COR-L47 (cell line): Measurements from ENCODE around the gene PSTPIP1.
"Not testable (repeated sequence)": the region's sequence is repeated elsewhere in the genome, so short reads cannot be mapped to it uniquely, and the experiment has no call there.

Source experiments
- DNase-seq: peaks from one replicate; lab custom pipeline; 2025; lab: John Stamatoyannopoulos, UW

PSTPIP1 gene

DNA sequence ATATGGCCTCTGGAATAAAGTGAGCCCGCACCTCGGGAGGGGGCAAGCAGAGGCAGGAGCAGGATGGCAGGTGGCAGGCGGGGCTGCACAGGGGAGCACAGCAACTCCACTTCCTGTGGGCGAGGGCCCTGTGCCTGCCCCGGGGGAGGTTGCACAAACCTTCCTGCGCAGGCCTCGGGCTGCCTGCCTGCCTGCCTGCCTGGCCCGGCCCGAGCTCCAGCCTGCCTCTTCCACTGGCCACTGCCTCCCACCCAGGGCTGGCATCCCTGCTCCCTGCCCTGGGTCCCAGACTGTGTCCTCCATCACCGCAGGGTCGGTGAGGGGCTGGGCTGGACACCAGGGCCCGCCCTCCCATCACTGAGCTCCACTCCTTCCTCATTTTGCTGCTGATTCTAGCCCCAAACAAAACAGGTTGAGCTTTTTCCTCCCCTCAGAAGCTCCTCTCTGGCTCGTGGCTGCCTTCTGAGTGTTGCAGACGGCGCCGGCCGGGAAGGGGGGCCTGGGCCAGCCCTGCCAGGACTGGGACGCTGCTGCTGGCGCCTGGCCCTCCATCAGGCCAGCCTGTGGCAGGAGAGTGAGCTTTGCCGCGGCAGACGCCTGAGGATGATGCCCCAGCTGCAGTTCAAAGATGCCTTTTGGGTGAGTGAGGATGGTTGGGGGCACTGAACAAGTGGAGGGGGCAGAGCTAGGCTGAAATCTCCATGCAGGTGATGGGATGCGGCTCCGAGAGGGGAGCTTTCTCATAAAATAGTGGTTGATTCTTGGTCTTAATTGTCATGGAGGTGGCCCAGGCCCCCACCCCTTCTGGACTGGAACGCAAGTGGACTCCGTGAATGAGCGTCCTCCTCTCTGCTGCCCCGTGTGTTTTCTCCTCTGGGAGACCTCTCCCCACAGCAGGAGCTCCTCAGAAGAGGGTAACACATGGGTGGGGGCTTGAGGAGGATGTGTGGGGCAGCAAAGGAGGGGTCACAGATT, at the start of gene PSTPIP1:
Gene PSTPIP1, plus strand, starts transcription at position 156 of the 975 bp plus-strand sequence. Its CDS starts 448 bp downstream, at position 604.
- DNase-seq, result no peak

DNA sequence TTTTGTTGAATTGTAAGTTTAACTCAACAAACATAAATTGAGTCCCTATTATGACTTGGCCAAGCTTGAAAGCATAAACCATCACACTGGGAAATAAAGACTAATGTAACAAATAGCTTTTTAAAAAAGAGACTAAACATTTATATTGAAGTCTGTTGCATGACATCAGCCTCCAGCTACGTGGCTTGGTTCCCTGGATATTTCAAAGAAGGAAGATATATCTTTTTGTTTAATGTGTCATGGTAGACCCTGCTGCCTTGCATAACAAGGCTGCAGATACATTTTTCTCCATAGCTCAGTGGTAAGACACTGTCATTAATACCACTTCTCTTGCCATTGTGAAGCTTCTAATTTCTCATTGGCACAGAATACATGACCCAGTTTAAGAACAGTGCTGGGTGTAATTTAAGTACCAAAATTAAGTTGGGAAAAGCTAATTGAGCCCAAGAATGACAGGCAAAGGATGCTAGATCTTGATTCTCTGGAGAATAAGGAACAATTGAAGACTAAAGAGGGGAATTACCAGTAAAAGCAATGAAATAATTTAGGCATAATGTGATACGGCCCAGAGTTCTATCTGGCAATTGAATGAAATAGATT, 49.3 kb upstream of the PSTPIP1 start:
- no peak for DNase-seq

DNA sequence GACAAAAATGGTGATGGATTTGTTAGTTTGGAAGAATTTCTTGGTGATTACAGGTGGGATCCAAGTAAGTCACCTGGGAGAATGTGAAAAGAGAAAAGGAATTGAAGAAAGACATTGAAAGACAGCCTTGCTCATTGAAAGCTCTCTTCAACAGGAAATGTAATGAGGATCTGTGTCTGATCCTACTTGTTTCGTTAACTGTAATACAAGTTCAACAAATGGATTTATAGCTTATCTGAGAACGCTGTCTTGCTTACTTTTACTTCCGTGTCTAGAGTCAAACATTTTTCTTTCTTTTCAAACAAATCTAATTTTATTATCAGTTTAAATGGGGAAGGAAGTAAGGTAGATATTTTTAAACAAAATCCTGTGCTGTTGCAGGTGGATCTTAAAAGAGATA, 47.5 kb upstream of the PSTPIP1 start:
- no peak for DNase-seq

DNA sequence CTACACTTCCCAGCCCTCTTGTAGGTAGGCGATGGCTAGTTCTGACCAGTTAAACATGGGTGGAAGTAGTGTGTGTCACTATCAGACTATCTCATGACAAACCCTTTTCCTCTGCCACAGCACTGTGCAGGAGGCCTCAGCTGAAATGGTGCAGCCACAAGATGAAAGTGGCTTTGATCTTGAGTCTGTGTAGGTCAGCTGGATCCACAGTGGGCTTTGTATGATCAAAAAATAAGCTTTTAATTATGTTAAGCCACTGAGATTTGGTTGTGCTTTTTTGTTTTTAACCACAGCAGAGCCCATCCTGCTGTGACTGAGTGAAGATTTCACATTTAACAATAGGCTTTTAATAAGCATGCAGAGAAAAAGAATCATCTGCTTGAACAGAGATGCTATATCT, 43.7 kb upstream of the PSTPIP1 start:
- DNase-seq, result no peak

DNA sequence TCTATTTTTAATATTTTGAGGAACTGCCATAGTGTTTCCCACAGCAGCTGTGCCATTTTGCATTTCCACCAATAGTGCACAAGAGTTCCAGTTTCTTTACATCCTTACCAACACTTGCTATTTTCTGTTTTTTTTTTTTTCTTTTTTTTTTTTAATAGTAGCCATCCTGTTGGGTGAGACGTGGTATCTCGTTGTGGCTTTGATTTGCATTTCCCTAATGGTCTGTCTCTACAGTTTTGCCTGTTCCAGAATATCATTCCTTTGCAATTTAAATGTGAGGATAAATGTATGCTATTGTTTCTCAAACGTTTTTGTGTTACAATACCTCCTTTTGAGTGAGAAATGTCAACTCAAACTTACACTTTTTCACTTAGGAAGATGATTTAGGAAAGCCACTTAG, 41.0 kb upstream of the PSTPIP1 start:
- DNase-seq, result no peak

DNA sequence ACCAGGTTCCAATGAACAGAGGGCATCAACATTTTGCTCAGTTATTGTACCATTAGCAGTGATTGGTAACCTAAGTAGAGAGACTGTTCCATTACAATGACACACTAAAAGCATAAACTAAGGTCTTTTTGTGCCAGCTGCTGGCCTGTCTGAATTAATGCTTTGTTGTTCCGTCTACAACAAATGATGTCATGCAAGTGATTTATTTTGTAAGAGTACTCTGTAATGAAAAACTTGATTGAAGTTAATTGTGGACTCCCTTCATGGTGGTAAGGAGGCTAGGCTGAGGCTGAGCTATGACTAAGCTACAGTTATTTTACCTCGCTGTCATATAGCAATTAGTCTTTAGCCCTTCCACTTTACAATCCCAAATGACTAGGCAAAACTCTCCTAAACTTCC, 40.2 kb upstream of the PSTPIP1 start:
- DNase-seq, result no peak

DNA sequence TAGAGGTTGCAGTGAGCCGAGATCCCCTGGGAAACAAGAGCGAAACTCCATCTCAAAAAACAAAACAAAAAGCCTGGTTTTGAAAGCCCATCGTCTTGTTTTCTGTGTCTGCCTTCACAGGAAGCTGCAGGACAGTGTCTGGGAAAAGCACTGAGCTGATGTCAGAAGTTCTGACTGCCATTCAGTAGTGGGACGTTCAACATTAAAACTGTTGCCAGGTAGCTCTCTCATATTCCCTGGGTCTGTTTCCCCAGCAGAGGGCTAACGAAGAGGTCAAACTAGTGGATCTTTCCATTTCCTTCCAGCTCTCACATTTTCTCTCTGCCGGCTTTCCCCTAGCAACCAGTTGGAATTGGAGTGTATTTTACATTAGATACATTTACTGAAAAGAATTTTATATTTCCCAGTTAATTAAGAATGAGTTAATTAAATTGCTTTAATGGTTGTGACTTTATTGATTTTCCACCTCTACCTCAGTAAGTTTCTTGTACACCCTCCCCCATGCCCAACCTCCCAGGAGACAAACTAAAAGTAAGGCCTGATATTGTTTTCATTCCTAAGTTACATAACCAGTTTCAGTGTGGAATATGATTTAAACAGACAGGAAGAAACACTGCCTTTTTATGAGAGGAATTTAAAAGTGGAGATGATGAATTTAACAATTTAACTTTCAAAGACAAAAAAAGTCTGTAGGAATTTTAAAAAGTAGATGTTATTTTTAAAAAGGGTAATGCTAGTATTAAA, 33.5 kb upstream of the PSTPIP1 start:
- no peak for DNase-seq

DNA sequence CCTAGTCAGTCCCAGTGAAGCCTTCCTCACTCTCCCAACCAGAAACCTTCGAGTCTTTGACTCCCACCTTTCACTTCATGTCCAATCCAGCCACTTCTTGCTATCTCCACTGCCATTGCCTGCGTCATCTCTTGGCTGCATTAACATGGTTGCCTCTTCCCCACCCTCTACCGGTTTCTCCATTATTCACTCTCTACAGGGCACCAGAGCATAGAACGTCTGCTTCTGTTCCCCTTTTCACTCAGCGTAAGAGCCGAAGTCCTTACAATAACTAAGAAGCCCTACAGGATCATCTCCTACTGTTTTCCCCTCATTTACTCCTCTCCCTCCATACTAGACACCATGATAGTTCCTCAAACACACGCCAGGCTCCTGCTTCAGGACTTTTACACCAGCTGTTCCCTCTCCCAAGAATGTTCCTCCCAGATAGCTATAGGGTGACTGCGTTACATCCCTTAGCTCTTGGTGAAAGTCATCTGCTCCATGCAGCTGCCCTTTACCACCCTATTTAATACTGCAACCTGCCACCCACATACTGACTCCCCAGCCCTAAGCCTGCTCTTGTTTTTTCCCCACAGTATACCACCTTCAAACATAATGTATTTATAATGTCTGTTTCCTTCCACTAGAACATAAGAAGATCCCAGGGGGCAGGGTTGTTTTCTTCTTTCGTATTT, 32.5 kb upstream of the PSTPIP1 start:
- DNase-seq, result no peak

DNA sequence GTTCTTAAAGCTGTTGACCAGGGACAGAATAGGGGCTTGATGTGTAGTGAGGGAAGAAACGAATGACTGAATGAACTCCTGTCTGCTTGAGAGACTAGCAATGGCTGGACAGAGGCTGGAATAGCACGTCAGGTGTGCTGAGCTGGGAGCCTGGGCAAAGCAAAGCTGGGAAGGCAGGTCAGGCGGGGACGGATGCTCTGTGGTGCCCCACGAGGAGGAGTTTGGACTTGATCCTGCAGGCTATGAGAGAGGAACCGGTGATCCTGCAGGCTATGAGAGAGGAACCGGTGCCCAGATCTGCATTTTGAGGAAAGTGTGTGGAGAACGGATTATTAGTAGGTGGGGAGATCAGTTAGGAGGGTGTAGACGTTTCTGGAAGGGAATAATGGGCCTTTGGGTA, 31.3 kb upstream of the PSTPIP1 start:
- no peak for DNase-seq

DNA sequence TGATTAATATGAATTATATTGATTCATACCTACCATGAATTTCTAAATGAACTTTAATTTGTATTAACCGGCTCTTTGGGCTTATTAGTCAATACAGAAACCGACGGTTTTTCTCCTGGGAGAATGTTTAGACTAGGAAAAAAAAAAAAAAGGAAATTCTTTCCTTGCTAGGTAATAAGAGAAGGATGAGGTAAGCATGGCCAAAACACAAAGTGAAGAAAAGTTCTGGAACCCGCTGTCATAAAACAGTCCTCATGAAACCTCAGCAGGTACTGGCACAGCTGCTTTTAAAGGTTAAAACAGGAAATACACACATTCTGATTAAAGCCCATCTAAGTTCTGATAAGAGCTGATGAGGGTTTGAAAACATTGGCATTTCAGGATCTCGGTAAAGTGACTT, 30.8 kb upstream of the PSTPIP1 start:
- DNase-seq, result no peak

DNA sequence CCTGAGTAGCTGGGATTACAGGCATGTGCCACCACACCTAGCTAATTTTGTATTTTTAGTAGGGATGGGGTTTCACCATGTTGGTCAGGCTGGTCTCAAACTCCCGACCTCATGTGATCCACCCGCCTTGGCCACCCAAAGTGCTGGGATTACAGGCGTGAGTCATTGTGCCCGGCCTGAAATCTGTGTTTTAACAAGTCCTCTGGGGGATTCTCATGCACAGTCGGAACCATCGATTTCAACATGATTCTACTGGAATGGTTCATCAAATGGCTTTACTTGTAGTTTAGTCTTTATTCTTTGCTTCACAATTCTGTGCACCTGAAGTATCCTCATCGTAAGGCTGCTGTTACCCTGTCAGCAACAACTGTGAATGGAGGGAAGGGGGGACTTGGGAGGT, 28.9 kb upstream of the PSTPIP1 start:
- DNase-seq, result not testable (repeated sequence)

DNA sequence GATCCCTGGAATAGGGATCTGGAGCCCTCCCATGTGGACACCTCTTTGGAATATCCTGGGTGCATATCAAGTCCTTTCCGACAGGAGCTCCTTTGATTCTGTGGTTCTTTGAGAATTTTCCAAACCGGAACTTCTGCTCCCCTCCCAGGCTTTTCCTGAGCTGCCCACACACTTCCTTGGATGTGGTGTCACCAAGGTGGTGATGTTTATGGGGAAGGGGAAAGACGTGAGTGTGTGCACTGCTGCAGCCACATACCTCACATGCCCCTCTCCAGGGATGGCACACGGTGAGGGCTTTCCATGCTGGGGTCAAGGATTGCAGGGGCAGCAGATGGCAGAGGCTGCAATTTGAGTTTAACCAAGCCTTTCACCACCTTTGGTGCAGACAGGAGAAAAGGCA, 27.9 kb upstream of the PSTPIP1 start:
- DNase-seq, result no peak

DNA sequence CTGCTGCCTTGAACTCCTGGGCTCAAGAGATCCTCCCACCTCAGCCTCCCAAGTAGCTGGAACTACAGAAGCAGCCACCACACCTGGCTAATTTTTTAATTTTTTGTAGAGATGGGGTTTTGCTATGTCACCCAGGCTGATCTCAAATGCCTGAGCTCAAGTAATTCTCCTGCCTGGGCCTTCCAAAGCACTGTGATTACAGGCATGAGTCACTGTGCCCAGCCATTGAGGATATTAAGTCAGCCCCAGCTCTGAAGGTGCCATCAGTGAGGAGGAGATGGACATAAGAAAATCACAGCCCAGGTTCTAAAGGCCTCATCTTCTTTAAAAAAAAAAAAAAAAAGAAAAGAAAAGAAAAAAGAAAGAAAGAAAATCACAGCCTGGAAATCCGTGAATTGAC, 26.6 kb upstream of the PSTPIP1 start:
- DNase-seq, result no peak

DNA sequence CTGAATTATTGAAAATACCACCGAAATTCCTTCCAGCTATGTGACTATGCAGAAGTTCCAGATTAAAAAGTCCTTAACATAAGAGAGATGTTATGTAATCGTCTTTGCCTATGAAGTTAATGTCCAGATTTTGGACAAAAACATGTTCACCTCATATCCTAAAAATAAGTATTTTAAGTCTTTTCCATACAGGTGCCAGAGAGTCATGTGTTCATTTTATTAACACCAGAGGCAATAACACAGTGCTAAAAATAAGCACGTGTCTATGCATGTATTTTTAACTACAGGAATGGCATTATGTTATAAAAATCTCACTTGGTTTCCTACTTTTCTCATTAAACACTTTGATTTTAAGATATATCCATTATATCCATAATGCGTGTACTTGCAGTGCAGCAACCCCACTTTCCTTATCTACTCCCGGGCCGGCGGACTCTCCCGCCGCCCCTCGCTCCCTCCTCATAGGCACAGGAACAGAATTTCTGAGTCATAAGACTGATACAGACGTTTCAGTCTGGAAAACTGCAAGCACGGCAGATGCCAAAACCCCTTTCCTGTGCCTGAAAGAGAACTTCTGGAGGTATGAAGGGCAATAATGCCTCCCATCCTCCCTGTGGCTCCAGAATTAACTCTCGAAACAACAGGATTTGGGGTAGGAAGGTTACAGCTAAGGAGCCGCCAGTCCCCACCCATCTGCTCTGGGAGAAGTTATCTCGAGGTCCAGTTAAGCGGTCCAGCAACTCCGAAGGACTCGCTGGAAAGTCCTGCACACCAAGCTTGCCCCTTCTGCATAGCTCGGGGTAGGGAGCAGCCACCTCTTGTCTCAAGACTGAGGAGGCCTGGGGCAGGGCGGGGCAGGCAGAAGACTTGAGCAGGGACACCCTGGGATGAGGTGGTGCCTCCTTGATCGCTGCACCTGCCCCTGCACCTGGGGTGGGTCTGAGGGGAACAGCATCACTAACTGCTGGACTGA, 22.3 kb upstream of the PSTPIP1 start:
- DNase-seq, result no peak

DNA sequence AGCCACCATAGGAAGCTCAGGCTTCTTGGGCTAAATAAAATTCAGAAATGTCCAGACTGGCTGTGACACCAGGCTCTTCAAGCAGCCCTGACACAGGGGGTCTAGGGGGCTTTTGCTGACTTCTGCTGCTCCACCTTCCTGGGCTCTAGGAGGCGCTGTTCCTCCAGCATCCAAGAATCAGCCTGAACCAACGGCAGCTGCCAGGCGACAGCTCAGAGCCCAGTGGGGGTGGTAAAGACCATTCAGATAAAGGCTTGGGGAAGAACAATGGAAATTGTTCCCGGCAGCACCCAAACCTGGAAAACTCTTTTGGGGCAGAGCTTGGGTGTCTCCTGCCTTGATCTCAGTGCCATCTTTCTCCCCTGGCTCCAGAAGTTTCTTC, 21.6 kb upstream of the PSTPIP1 start:
- no peak for DNase-seq

DNA sequence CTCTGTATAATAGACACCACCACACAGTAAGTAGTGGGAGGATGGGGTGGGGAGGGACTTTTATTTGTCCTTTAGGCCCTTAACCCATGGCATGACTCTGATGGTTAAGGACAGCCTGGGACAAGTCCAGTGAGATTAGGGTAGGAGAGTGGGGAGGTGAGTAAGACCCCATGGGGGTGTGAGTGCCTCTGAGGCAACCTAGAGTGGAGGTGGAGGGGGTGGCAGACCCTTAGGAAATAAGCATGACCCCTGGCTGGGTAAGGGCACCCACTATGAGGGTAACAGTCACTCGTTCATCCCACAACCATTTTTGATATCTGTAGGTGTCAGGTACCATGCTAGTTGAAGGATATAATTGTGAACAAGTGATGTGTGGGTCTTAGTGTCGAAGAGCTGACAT, 21.0 kb upstream of the PSTPIP1 start:
- DNase-seq, result no peak

DNA sequence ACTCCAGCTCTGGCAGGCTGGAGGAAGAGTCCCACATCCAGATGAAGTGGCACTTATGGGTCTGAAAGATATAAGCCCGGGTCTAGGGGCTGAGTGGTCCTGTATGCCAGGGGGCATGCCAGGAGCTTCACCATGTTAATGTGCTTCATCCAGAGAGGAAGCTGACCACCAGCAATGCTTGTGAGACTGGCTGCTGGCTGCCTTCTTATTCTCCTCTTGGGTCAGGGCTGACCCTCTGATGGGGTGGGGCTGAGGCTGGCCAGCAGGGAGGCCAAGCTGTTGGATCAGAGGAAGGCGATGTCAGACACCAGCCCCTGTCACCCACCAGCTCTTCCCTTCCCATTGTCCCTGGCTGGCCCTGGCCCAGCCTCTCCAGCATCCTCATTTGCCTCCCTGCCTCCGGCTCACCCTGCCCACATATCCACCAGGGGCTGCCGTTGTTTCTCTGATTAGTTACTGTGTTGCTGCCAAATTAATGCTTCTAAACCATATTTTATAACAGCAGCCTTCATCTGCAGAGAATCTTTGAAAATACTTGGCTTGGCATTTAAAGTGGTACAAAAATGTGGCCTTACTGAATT, 20.4 kb upstream of the PSTPIP1 start:
- DNase-seq, result no peak

DNA sequence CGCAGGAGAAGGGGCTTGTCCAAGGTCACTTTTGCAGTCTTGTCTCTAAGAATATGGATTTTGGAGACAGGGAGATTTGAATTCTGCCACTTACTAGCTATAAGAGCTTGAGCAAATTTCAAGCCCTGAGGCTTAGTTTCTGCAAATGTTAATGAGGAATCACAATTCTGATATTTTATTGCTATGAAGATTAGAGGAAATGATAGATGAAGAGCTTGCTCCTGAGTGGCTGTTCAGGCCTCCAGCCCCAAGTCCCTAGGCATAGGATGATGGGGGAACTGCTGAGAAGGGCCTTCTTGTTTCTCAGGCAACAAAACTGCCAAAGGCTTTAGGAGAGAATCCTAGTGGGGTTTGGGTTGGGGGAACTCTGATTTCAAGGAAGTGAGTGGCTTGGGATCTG, 18.8 kb upstream of the PSTPIP1 start:
- DNase-seq, result no peak

DNA sequence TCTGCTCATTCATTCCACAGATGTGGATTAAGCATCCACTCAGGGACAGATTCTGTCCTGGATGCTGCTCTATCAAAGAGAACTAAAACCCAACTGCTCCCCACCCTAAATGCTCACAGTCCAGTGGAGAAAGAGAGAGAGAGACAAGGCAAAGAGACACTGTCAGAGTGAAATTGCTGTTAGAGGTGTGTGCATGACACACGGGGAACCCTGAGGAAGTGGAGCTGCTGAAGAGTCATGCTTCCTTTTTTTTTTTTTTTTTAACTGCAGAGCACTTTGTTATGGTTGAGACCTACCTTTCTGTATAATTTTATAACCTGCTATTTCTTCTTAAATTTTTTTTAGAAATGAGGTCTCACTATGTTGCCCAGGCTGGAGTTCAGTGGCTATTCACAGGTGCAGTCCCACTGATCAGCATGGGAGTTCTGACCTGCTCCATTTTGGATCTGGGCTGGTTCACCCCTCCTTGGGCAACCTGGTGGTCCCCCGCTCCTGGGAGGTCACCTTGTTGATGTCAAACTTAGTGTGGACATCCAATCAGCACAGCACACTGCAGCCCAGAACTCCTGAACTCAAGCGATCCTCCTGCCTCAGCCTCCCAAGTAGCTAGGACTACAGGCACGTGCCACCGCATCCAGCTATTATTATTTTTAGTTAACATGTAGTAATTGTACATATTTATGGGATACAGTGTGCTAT, 18.2 kb upstream of the PSTPIP1 start:
- DNase-seq, result no peak
